IPS-18c (cell line): ENCODE measurements around the gene GNGT2.

Experiments used
- H3K4me3 ChIP-seq: 2 replicates; pipeline ENCODE4 v1.7.0; 2013; ENCODE audit warnings: low read depth, mild to moderate bottlenecking, low read length, moderate library complexity; ENCODE audit not compliant: insufficient read depth
- H3K9me3 ChIP-seq: one replicate; pipeline ENCODE4 v1.6.1; 2013; ENCODE audit warnings: mild to moderate bottlenecking, low read length, moderate library complexity; ENCODE audit not compliant: control insufficient read depth, insufficient read depth

GNGT2 gene

GRCh38 chr17:49231563-49231894 lies 21.2 kb upstream of the GNGT2 start:
- Histone ChIP-seq H3K4me3 (no peak overlapping the region), H3K9me3 (no peaks in the 10 kb centered on the region)

- no peaks in the 10 kb centered on the region for H3K9me3 ChIP-seq
Observed at GRCh38 chr17:49230636-49231562, 20.5 kb upstream of the GNGT2 start, which contains the start of gene PHOSPHO1. Gene PHOSPHO1, minus strand, starts transcription at chr17:49230787. Its CDS starts 4,096 bp downstream, at chr17:49226691.

GRCh38 chr17:49229805-49230600 lies 19.6 kb upstream of the GNGT2 start:
- Histone ChIP-seq H3K9me3 (no peaks in the 10 kb centered on the region), H3K4me3 (peak overlapping the region; percentile 82)

More at GRCh38 chr17:49230636-49231562, 20.5 kb upstream of the GNGT2 start, which contains the start of gene PHOSPHO1:
- peak within 1 kb of the TSS; percentile 82 for H3K4me3 ChIP-seq

- no peak overlapping the region; the same call in 1 of the 2 replicates for H3K4me3 ChIP-seq
- H3K9me3 ChIP-seq: no peaks in the 10 kb centered on the region
Observed at GRCh38 chr17:49229076-49229804, 18.9 kb upstream of the GNGT2 start.

GRCh38 chr17:49227436-49228261 lies 17.3 kb upstream of the GNGT2 start:
- no peaks in the 10 kb centered on the region for H3K9me3 ChIP-seq

GRCh38 chr17:49226771-49227435 lies 16.5 kb upstream of the GNGT2 start:
- H3K4me3 ChIP-seq: no peak overlapping the region

More at GRCh38 chr17:49227436-49228261, 17.3 kb upstream of the GNGT2 start:
- no peak overlapping the region for H3K4me3 ChIP-seq

GRCh38 chr17:49225554-49226236 lies 15.3 kb upstream of the GNGT2 start:
- Histone ChIP-seq H3K4me3 (no peak overlapping the region), H3K9me3 (no peaks in the 10 kb centered on the region)

More at GRCh38 chr17:49226771-49227435, 16.5 kb upstream of the GNGT2 start:
- no peaks in the 10 kb centered on the region for H3K9me3 ChIP-seq

GRCh38 chr17:49224997-49225337 lies 14.6 kb upstream of the GNGT2 start:
- Histone ChIP-seq H3K9me3 (no peaks in the 10 kb centered on the region), H3K4me3 (peak overlapping the region; percentile 56)

GRCh38 chr17:49224198-49224996 lies 14.0 kb upstream of the GNGT2 start:
- no peaks in the 10 kb centered on the region for H3K9me3 ChIP-seq
- H3K4me3 ChIP-seq: peak overlapping the region; percentile 56

- Histone ChIP-seq H3K4me3 (peak overlapping the region; percentile 56), H3K9me3 (no peaks in the 10 kb centered on the region)
Observed at GRCh38 chr17:49223517-49224197, 13.3 kb upstream of the GNGT2 start.

GRCh38 chr17:49223168-49223516 lies 12.8 kb upstream of the GNGT2 start:
- Histone ChIP-seq H3K4me3 (peak overlapping the region; percentile 56; the same call in 1 of the 2 replicates), H3K9me3 (no peaks in the 10 kb centered on the region)

- H3K4me3 ChIP-seq: no peak overlapping the region
- no peaks in the 10 kb centered on the region for H3K9me3 ChIP-seq
Observed at GRCh38 chr17:49219987-49220386, 9.6 kb upstream of the GNGT2 start.

GRCh38 chr17:49218941-49219913 lies 8.9 kb upstream of the GNGT2 start:
- no peaks in the 10 kb centered on the region for H3K9me3 ChIP-seq
- no peak overlapping the region; the same call in 1 of the 2 replicates for H3K4me3 ChIP-seq
